ENCODE data around the gene TPPP2. TPM values are rescaled to one million over a fixed set of nuclear protein-coding genes. Genes with fewer than 3 reads are reported as not detected.
A peak's percentile ranks its signal among the peaks of the same experiment; 100 is the strongest.

TPPP2 gene
- total and polyA plus RNA-seq, 2 experiments from 2014 or later = not detected

DNA sequence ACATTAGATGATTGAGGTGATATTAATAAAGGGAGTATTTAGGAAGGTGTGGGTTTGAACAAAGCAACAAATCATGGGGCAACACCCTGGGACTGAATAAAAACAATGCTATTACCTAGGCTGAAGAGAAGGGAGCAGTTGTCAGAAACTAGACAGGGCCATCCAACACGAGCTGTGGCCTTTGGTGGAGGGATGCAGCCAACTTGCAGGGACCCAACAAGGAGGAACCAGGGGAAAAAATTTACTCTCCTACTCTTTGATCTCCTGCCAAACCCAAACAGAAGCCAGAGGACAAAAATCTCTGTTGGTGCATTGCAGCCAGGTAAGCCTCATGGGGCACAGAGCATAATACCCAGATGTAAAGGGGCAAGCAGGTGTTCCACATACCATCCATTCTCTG is 18.9 kb upstream of the TPPP2 start (continued):
- TF ChIP-seq, protein P1, sequence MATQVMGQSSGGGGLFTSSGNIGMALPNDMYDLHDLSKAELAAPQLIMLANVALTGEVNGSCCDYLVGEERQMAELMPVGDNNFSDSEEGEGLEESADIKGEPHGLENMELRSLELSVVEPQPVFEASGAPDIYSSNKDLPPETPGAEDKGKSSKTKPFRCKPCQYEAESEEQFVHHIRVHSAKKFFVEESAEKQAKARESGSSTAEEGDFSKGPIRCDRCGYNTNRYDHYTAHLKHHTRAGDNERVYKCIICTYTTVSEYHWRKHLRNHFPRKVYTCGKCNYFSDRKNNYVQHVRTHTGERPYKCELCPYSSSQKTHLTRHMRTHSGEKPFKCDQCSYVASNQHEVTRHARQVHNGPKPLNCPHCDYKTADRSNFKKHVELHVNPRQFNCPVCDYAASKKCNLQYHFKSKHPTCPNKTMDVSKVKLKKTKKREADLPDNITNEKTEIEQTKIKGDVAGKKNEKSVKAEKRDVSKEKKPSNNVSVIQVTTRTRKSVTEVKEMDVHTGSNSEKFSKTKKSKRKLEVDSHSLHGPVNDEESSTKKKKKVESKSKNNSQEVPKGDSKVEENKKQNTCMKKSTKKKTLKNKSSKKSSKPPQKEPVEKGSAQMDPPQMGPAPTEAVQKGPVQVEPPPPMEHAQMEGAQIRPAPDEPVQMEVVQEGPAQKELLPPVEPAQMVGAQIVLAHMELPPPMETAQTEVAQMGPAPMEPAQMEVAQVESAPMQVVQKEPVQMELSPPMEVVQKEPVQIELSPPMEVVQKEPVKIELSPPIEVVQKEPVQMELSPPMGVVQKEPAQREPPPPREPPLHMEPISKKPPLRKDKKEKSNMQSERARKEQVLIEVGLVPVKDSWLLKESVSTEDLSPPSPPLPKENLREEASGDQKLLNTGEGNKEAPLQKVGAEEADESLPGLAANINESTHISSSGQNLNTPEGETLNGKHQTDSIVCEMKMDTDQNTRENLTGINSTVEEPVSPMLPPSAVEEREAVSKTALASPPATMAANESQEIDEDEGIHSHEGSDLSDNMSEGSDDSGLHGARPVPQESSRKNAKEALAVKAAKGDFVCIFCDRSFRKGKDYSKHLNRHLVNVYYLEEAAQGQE (IDR thresholded peaks at IDR 0.05; ENCODE audit: unreplicated experiment) = no peak

DNA sequence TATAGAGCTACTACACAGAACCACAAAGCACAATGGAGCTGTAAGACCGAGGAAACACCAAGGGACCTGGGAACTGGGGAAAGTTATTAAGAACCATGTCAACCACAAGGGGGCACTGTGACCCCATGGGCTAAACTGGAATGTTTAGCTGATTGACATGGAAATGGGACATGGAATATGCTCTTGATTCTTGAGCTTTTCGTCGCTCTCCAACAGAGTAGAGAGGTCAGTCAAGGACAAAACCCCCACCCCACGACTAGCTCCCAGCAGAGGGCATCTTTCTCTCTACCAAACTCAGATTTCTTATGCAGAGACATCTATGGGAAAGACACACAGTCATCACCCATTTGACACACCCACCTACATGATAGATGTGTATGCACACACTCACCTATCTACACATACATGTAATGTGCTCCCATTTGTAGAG is 15.2 kb upstream of the TPPP2 start:
- ATAC-seq (peak; percentile 92), DNase-seq (ENCODE audit: low spot score) (peak; percentile 98)
- Histone ChIP-seq H3K36me3 (ENCODE audit: insufficient read depth) (no peaks in the 10 kb centered on the region), H3K9me2 (ENCODE audit: insufficient read depth) (no peaks in the 10 kb centered on the region), H3K79me2 (replicated peaks; ENCODE audit: insufficient read depth) (no peaks in the 10 kb centered on the region), H3K4me2 (no peak overlapping the region), H3K27ac (ENCODE audit: low read depth) (no peak overlapping the region), H3K27me3 (ENCODE audit: insufficient read depth) (no peaks in the 10 kb centered on the region), H2AFZ (no peak overlapping the region), H4K20me1 (replicated peaks; ENCODE audit: insufficient read depth) (no peaks in the 10 kb centered on the region), H3K4me3 (no peak overlapping the region), H3K4me1 (ENCODE audit: insufficient read depth) (0 out of 2 replicates have a peak, but pooled peaks cover 7% of the 10 kb centered on the region), H3F3A (replicated peaks; ENCODE audit: low read depth) (no peaks in the 10 kb centered on the region)
- Mint-ChIP-seq H3K4me1 (peaks cover 9% of the 10 kb centered on the region), H3K27me3 (ENCODE audit: insufficient read depth, low read depth, poor library complexity) (peaks cover 5% of the 10 kb centered on the region), H3K27ac (no peak overlapping the region), H3K4me3 (no peak overlapping the region), H3K9me3 (no peaks in the 10 kb centered on the region), H3K36me3 (ENCODE audit: low read depth) (peaks cover 3% of the 10 kb centered on the region; the same call in 2 of the 3 replicates)
- TF ChIP-seq CREB1 (CRISPR knock-in tag; IDR thresholded peaks at IDR 0.05; ENCODE audit: low read depth) = peak; percentile 4; the same call in 1 of the 2 replicates
- TF ChIP-seq, protein P2, sequence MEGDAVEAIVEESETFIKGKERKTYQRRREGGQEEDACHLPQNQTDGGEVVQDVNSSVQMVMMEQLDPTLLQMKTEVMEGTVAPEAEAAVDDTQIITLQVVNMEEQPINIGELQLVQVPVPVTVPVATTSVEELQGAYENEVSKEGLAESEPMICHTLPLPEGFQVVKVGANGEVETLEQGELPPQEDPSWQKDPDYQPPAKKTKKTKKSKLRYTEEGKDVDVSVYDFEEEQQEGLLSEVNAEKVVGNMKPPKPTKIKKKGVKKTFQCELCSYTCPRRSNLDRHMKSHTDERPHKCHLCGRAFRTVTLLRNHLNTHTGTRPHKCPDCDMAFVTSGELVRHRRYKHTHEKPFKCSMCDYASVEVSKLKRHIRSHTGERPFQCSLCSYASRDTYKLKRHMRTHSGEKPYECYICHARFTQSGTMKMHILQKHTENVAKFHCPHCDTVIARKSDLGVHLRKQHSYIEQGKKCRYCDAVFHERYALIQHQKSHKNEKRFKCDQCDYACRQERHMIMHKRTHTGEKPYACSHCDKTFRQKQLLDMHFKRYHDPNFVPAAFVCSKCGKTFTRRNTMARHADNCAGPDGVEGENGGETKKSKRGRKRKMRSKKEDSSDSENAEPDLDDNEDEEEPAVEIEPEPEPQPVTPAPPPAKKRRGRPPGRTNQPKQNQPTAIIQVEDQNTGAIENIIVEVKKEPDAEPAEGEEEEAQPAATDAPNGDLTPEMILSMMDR (conservative IDR thresholded peaks at IDR 0.05; ENCODE audit: low read depth in 2 of 2) = peak; percentile 91 to 97
- no peak for TF ChIP-seq NANOG (IDR thresholded peaks at IDR 0.05; ENCODE audit: borderline replicate concordance)

DNA sequence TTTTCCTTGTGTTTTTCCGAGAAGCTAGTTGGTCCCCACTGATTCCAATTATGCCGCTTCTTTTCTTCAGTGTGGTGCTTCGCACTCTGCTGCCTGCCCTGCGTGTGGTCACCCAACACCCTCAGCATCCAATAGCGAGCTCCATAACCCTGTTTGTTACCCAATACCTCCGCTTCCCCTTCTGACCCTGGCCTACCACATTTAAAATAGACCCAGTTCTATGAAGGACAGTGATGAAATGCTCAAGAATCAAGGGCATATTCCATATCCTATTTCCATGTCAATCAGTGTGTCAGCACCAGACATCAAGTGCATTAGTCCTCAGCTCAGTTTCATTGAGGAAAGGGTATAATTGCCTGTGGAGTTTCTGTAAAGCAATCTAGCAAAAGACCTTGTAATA is 14.7 kb upstream of the TPPP2 start:
- H3K4me3 ChIP-seq = no peak overlapping the region
- 0 out of 2 replicates have a peak, but pooled peaks cover 7% of the 10 kb centered on the region for H3K4me1 ChIP-seq (ENCODE audit: insufficient read depth)
- Mint-ChIP-seq H3K27ac (no peak overlapping the region), H3K36me3 (ENCODE audit: low read depth) (peaks cover 3% of the 10 kb centered on the region; the same call in 2 of the 3 replicates), H3K9me3 (no peaks in the 10 kb centered on the region), H3K4me1 (peaks cover 9% of the 10 kb centered on the region), H3K4me3 (no peak overlapping the region), H3K27me3 (ENCODE audit: insufficient read depth, low read depth, poor library complexity) (peaks cover 5% of the 10 kb centered on the region)
- no peak overlapping the region for H3K27ac ChIP-seq (ENCODE audit: low read depth)
- no peak overlapping the region for H3K4me2 ChIP-seq
- H3K9me2 ChIP-seq (ENCODE audit: insufficient read depth) = no peaks in the 10 kb centered on the region
- no peaks in the 10 kb centered on the region for H3K36me3 ChIP-seq (ENCODE audit: insufficient read depth)
- H2AFZ ChIP-seq = no peak overlapping the region
- H3K27me3 ChIP-seq (ENCODE audit: insufficient read depth) = no peaks in the 10 kb centered on the region
- H4K20me1 ChIP-seq (replicated peaks; ENCODE audit: insufficient read depth) = no peaks in the 10 kb centered on the region
- DNase-seq (ENCODE audit: low spot score) = peak; percentile 14
- ATAC-seq = peak; percentile 54
- H3F3A ChIP-seq (replicated peaks; ENCODE audit: low read depth) = no peaks in the 10 kb centered on the region
- H3K79me2 ChIP-seq (replicated peaks; ENCODE audit: insufficient read depth) = no peaks in the 10 kb centered on the region
- TF ChIP-seq EZH2phosphoT487 (IDR thresholded peaks at IDR 0.05; ENCODE audit: unreplicated experiment) = no peak
- no peak for TF ChIP-seq ZNF331 (CRISPR knock-in tag; IDR thresholded peaks at IDR 0.05; ENCODE audit: low read depth)
- TF ChIP-seq STAT1 (IDR thresholded peaks at IDR 0.05; ENCODE audit: unreplicated experiment) = no peak
- TF ChIP-seq JUNB (IDR thresholded peaks at IDR 0.05; ENCODE audit: unreplicated experiment) = no peak
- TF ChIP-seq CREB1 (CRISPR knock-in tag; IDR thresholded peaks at IDR 0.05; ENCODE audit: low read depth) = no peak
- TF ChIP-seq, protein P3, sequence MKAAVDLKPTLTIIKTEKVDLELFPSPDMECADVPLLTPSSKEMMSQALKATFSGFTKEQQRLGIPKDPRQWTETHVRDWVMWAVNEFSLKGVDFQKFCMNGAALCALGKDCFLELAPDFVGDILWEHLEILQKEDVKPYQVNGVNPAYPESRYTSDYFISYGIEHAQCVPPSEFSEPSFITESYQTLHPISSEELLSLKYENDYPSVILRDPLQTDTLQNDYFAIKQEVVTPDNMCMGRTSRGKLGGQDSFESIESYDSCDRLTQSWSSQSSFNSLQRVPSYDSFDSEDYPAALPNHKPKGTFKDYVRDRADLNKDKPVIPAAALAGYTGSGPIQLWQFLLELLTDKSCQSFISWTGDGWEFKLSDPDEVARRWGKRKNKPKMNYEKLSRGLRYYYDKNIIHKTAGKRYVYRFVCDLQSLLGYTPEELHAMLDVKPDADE (IDR thresholded peaks at IDR 0.05) = no peak
- TF ChIP-seq, protein P2 (conservative IDR thresholded peaks at IDR 0.05; ENCODE audit: low read depth in 2 of 2) = no peak
- TF ChIP-seq, protein P1 (IDR thresholded peaks at IDR 0.05; ENCODE audit: unreplicated experiment) = no peak
